GM19324 (cell line): ENCODE data around the gene STEAP3.

Experiments used
- ATAC-seq: cut with Tn5 transposase; IDR thresholded peaks from one replicate; pipeline ENCODE4 v1.9.1; 2021; ENCODE audit warnings: mild to moderate bottlenecking, moderate library complexity; ENCODE audit not compliant: unreplicated experiment, low FRiP score

The STEAP3 gene

DNA sequence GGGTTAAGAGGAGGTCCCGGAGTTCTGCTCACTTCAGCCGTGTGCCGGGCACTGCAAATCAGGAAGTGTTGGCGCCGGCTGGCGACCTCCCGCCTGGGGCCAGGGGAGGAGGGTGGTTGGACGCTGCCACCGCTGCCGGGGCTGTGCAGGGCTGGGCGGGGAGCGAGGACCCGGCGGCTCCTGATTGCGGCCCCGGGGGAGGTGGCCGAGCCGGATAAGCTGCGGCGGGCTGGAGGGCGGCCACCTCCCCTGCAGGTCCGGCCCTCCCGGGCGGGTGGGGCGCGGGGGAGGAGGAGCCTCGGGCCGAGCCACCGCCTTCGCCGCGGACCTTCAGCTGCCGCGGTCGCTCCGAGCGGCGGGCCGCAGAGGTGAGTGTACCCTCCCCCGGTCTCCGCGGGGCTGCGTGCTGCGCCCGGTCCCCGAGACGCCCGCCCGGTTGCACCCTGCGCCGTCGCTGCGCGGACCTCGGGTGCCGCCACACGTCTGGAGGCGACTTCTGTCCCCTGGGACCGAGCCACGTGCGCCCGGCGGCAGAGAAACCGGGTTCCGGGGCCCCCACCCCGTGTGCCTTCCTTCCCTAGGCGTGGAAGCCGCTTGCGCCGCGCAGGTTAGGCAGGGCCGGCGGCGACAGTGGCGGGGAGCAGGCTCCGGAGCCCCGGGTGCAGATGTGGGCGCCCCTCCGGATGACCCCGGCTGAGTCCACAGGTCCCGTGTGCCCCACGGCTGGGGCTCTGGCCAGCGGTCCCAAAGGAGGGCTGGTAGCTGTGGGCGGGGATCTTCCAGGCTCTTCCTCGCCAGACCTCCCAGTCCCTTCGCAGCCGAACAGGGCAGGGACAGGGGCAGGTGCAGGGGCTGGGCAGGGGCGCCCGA lies at the start of gene STEAP3:
STEAP3 (plus strand) TSS at position 314 of the 870 bp plus-strand sequence. CDS start 7,179 bp downstream, outside the sequence.
- peak; percentile 86 for ATAC-seq

- no peak for ATAC-seq
These were observed 49.2 kb upstream of the STEAP3 start for GRCh38 chr2:119174216-119174992.

DNA sequence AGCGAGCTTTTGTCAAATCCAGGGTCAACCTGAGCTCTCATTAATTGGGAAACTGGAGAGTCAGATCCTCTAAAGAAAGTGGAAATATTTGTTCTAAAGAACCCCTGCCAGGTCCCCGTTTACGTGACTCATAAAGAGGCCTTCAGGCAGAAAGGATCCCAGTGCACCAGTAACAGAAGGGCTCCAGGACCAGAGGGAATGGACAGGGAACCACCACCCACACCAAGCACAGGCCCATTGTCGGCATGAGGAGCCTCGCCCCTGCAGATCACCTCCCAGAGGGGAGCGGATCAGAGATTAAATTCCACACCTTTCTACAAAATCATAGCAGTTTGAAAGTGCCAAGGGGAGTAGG lies 48.7 kb upstream of the STEAP3 start:
- no peak for ATAC-seq

- ATAC-seq: no peak
These were observed 48.1 kb upstream of the STEAP3 start for GRCh38 chr2:119175517-119175916.

DNA sequence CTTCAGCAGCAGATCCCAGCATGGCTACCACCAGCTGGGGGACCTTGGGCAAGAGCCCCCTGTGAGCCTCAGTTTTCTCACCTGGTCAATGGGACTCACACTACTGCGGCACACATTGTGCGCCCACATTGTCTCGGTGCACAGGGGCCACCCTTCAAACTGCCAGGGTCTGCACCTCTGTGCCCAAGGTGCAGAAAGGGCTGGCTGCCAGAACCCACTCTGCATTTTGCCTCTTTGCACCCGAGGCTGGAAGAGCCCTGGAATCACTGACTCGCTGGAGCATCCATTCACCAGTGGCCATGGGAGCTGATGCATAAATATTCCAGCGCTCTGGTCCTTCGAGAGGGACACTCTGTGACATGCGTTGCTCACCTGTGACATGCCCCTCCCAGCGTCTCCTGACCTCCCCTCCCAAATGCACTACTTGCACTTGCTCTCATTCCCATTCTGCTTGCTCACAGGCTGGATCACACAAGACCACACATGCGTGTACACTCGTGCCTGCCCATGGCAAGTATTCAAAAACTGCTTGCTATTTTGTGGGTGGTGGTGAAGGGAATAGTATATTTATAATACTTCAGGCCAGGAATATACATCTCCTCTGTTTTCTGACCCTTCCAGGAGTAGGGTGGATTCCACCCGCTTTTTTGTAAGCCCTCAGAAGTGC lies 46.3 kb upstream of the STEAP3 start:
- ATAC-seq: no peak

- ATAC-seq: no peak
These were observed 45.8 kb upstream of the STEAP3 start for GRCh38 chr2:119177838-119178190.

DNA sequence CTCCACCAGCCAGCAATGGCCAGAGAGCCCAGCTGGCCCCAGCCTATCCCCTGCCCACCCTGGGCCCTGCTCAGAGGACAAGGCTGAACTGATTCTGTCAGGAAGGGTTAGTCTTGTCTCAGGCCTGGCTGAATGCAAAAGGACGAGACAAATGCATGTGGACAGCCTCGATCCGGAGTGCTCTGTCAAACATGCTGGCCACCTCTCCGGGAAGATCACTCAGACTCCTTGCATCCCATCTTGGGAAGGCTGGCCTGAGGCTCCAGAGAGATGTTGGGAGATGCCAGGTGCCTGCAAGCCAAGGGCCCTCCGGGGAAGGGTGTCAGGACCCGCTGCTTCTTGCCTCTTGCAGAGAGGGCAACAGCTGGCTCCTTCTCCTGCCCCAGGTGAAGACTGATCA lies 44.9 kb upstream of the STEAP3 start:
- ATAC-seq: no peak

GRCh38 chr2:119179202-119179601 lies 44.4 kb upstream of the STEAP3 start:
- no peak for ATAC-seq

DNA sequence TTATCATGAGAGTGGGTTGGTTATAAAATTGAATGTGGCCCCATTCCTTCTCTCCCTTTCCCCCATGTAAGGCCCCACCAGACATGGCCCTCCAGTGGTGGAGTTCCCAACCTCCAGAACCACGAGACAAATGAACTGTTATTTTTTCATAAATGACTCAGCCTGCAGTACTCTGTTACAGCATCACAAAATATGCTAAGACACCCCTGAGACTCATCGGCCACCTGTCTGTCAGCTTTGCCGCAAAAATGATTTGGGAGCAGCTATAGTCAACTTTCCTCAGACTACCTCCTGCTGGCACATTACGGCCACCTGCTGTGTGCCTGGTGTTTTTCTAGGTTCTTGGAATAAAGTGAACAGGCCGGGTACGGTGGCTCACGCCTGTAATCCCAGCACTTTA lies 43.6 kb upstream of the STEAP3 start:
- ATAC-seq: no peak

DNA sequence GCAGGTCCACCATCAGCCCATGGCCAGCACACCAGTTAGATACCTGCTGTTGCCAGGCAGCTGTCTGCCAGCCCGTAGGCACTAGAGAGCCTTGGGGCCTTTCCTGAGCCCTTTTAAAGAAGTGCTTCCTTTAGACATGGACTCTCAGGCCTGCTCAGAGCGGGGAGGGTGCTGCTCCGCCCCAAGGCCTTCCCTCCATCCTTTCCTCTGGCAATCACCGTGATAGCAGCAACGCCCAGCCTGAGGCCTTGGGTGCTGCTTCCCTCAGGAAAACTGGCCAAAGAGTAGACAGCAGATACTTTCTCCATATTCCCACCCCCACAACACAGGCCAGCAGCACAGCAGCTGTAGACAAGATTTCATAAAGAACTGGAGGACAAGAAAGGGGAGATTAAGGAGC lies 42.7 kb upstream of the STEAP3 start:
- ATAC-seq: no peak

DNA sequence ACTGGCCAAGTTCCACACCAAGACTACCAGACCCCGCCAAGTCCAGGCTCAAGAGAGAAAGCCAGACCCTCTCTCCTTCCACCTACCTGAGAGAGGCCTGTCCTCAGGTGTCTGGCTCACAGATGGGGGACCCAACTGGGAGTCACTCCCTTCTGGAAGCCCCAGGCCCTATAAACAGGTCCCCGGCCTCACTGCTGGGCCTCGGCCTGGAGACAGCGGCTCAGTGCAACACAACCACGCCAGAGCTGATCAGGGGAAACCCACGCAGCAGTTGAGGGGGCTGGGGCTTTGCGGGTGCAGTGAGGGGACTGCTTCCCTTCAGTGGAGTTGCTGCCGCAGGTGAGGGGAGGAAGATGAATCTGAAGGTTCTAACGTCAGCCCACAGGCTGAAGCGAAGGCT lies 42.2 kb upstream of the STEAP3 start:
- ATAC-seq: no peak

DNA sequence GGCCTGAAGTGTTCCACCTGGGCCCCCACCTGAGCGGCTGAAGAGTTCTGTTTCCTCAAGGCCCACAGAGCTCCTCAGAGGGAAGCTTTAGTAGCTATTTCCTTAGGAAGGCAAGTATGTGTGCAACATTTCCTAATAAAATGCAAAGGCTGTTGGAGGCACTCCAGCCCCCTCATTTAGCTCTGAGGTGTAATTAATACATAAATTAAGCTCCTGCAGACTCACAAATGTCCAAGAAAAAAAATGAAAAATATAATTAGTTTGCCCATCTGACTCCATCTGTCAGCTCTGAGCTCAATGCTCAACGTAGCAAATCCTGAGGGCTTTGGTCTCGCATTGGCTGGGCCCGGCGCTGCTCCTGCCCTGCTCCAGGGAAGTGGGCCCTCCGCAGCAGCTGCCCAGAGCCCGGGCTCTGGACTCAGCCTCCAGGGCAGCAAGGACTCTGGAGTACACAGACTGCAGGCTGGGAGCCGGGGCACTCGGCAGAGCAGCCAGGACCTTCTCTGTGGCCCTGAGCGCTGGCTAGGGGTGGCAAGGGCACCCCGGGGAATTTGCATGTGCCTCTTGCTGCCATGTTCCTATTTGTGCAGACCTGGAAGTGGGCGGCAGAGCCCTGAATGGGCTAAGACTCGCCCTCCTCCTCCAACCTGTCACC lies 41.7 kb upstream of the STEAP3 start:
- ATAC-seq: no peak

DNA sequence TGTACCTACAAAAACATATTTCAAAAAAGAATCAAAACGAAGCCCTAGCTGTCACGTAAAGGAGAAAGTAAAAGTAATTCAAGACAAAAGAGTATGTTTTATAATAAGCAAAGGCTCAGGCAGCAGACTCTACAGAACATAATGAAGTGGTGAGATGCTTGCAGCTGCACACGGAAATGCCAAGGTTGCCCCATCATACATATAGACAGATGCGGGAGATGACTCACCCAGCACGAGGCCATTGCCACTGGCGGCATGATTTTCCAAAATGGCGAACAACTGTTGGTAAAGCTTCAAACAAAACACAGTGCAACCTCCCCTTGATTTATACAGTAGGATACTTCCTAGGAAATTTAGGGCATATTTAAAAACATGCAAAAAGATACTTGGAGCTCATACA lies 39.1 kb upstream of the STEAP3 start:
- ATAC-seq: no peak

GRCh38 chr2:119190321-119191111 lies 33.1 kb upstream of the STEAP3 start:
- ATAC-seq: no peak

DNA sequence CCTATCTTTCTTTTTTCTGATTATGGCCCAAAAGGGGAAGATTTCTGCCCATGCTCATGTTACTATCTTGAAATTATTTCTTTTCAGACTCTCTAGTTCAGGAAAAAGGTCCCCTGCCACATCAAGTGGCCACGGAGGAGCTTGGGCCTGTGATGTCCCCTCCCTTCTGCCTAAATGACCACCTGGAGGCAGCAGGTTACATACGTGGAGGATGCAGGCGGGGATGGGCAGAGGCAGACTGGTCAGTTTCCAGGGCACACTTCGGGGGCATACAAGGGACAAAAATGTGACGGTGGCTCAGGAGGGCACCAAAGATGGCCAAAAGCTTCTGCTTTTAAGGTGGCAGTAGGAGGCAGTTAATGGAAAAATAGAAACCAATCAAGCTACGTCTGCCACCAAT lies 30.7 kb upstream of the STEAP3 start:
- ATAC-seq: no peak

DNA sequence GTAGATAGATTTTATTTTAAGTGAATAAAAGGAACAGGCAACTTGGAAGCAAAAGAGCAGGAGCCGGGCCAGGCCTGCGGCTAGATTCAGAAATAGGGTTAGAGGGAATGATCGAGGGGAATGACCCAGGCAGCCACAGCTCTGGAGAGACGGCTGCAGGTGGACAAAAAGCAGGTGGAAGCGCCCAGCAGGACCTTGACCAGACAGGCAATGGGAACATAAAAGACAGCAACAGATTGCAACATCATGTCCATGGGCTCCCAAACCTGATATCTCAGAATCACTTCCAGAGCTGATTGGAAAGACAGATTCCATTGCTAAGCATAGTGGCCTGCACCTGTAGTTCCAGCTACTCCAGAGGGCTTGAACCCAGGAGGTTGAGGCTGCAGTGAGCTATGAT lies 28.6 kb upstream of the STEAP3 start:
- ATAC-seq: no peak

DNA sequence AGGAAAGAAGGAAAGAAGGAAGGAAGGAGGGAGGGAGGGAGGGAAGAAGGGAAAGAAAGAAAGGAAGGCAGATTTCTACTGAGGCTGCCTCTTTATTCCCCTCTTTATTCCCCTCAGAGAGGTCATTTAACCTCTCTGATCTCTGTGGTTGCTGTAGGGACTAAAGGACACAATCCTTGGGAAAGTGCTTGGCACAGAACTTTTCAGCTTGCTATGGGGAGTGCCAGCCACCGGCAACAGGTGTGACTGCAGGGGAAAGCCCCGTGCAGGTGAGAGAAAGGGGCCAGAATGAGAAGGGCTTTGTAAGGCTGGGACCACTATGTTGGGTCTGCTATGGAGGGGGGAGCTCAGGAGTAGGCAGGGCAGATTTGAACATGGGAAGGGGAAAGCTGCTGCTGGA lies 27.7 kb upstream of the STEAP3 start:
- ATAC-seq: no peak

GRCh38 chr2:119196301-119197125 lies 27.1 kb upstream of the STEAP3 start:
- ATAC-seq: no peak

- ATAC-seq: no peak
These were observed 26.6 kb upstream of the STEAP3 start for GRCh38 chr2:119197126-119197405.
